HG03571 (cell line): ENCODE measurements around the gene ABR.
"Not testable (repeated sequence)": the region's sequence is repeated elsewhere in the genome, so short reads cannot be mapped to it uniquely, and the experiment has no call there.

ENCODE experiments used
- ATAC-seq: cut with Tn5 transposase; IDR thresholded peaks from one replicate; pipeline ENCODE4 v1.9.1; 2021; ENCODE audit not compliant: unreplicated experiment

ABR gene

GRCh38 chr17:1122533-1123392, 57.0 kb downstream of the ABR start:
- ATAC-seq = no peak

- ATAC-seq = not testable (repeated sequence)
These were observed 58.4 kb downstream of the ABR start for GRCh38 chr17:1121442-1121817.

- ATAC-seq = no peak
These were observed 59.0 kb downstream of the ABR start for GRCh38 chr17:1120596-1121441.

- ATAC-seq = no peak
These were observed 59.9 kb downstream of the ABR start for GRCh38 chr17:1119924-1120323.

GRCh38 chr17:1116602-1117001, 63.2 kb downstream of the ABR start:
- ATAC-seq = no peak

- no peak for ATAC-seq
These were observed 66.9 kb downstream of the ABR start for GRCh38 chr17:1112875-1113274.

- no peak for ATAC-seq
These were observed 68.0 kb downstream of the ABR start for GRCh38 chr17:1111599-1112443.

GRCh38 chr17:1110862-1111598, 68.8 kb downstream of the ABR start:
- ATAC-seq = no peak

- no peak for ATAC-seq
These were observed 69.3 kb downstream of the ABR start for GRCh38 chr17:1110541-1110861.

- no peak for ATAC-seq
These were observed 69.9 kb downstream of the ABR start for GRCh38 chr17:1109606-1110540.

GRCh38 chr17:1108765-1109605, 70.8 kb downstream of the ABR start:
- ATAC-seq = no peak

GRCh38 chr17:1108478-1108764, 71.4 kb downstream of the ABR start:
- ATAC-seq = no peak

GRCh38 chr17:1107777-1108477, 71.9 kb downstream of the ABR start:
- no peak for ATAC-seq

- ATAC-seq = no peak
These were observed 72.6 kb downstream of the ABR start for GRCh38 chr17:1107083-1107776.

- no peak for ATAC-seq
These were observed 75.6 kb downstream of the ABR start for GRCh38 chr17:1104222-1104621.

GRCh38 chr17:1100382-1100781, 79.4 kb downstream of the ABR start:
- ATAC-seq = no peak

GRCh38 chr17:1099242-1099641, 80.5 kb downstream of the ABR start:
- no peak for ATAC-seq
